Measurements from ENCODE around the gene VPS26B.
"Not testable (repeated sequence)": the region's sequence is repeated elsewhere in the genome, so short reads cannot be mapped to it uniquely, and the experiment has no call there.

VPS26B gene

GRCh38 chr11:134223836-134224709, at the start of gene VPS26B, which contains the start of gene NCAPD3:
VPS26B (plus strand) TSS chr11:134224671; CDS start chr11:134225123, 452 bp downstream.
NCAPD3 (minus strand) TSS chr11:134223967; CDS start chr11:134223926, 41 bp downstream.
- peak; percentile 95 to 96 for DNase-seq (ENCODE audit: low read depth in 2 of 2)

DNA sequence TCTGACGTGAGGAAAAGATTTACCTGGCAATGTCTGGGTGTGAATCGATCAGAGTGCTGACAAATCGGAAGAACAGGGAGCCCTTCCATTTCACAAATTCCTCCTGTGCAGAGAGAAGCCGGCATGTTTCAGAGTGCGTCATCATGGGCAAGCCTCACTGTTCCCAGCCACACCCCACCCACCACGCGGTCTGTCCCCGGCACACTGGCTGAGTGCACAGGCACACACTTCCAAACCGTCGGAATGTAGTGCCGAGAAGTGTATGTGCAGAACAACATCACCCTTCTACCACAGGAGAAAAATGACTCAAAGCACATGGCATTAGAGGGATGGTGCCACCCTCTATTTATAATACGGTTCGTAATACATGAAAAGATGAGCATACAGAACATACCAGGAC, 48.2 kb upstream of the VPS26B start:
- no peak for DNase-seq (ENCODE audit: low read depth in 2 of 2)

- DNase-seq (ENCODE audit: low read depth in 2 of 2) = no peak
Measured at GRCh38 chr11:134178032-134178674, 46.3 kb upstream of the VPS26B start.

- DNase-seq (ENCODE audit: low read depth in 2 of 2) = no peak
Measured at GRCh38 chr11:134181707-134182106, 42.8 kb upstream of the VPS26B start.

- not testable (repeated sequence) for DNase-seq (ENCODE audit: low read depth in 2 of 2)
Measured at GRCh38 chr11:134188092-134188491, 36.4 kb upstream of the VPS26B start.

GRCh38 chr11:134196756-134197155, 27.7 kb upstream of the VPS26B start:
- no peak for DNase-seq (ENCODE audit: low read depth in 2 of 2)

DNA sequence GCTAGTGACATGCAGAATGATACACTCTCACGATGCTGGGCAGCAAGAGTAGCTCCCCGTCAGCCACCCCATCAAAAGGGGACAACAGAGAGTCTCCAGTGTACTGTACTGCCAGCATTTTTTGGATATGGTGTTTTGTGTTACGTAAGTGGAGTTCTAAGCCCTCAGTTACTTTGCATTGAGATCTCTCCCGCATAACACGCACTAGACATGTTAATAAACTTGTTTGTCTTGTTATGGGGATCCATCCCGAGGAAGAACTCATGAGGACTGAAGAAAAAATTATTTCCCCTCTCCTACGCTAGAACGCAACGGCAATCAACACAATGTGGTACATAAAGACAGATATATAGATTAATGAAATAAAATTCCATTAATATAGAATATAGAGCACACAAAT, 24.9 kb upstream of the VPS26B start:
- no peak for DNase-seq (ENCODE audit: low read depth in 2 of 2)

DNA sequence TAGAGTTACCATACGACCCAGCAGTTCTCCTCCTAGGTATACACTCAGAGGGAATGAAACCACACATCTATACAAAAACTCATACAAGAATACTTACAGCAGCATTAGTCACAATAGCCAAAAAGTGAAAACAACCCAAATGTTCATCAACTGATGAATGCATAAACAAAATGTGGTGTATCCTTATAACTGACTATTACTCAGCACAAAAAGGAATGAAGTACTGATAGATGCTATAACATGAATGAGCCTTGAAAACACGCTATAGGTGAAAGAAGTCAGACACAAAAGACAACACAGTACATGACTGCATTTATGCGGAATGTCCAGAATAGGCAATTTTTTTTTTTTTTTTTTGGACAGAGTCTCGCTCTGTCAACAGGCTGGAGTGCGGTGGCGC, 23.8 kb upstream of the VPS26B start:
- DNase-seq (ENCODE audit: low read depth in 2 of 2) = no peak

GRCh38 chr11:134202661-134203060, 21.8 kb upstream of the VPS26B start:
- no peak for DNase-seq (ENCODE audit: low read depth in 2 of 2)

- no peak for DNase-seq (ENCODE audit: low read depth in 2 of 2)
Measured at GRCh38 chr11:134205729-134206128, 18.7 kb upstream of the VPS26B start.

DNA sequence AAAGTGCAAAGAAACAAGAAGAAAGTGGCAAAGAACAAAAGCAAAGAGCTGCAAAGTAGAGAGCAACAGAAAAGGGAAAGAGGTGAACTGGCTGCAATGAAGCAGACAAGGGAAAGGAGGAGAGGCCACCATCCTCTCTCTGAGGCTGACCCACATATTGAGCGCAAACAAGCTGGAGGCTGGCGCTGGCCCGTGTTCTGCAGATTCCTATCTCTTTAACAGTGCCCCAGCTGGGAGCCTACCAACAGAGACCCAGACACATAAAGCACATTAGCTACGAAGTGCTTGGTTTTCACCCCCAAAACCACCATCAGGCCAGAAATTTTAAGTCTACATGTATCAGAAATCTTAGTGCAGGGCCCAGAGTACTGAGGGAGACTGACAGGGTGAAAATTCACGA, 18.3 kb upstream of the VPS26B start:
- DNase-seq (ENCODE audit: low read depth in 2 of 2) = no peak

GRCh38 chr11:134207538-134208239, 16.8 kb upstream of the VPS26B start:
- DNase-seq (ENCODE audit: low read depth in 2 of 2) = peak; percentile 44 to 48

DNA sequence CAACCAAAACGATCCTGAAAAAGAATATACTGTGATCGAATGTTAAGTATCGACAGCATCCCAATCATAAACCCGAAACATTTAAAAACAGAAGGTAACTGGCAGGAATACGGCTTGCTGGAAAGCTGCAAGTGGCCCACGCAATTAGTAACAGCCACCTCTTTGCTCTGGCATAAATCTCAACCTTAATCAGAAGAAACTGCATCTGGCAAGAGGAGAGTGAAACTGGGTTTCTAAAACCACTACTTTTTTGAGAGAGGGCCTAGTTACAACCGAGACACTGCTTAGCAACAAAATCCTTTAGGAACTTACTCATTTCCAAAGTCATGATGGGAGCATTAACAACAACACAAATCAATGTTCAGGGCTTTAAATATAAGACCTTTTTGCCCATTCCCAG, 8.6 kb upstream of the VPS26B start:
- DNase-seq (ENCODE audit: low read depth in 2 of 2) = no peak

DNA sequence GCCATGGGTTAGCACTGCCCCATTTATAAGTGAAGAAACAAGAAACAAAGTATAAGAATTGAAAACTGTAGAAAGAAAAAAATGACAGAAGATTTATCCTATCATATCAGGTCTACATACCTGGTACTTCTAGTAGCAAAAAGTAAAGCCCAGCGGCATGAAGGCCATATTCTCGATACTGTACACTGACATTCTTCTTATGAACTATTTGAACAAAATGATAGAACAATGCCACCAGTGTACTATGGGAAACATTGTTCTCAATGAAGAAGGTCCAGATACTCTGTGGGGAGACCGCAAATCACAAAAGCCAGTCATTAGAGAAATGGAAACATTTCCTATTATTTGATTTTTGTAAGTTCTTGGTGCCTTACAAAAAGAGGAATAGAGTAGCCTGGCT, 7.7 kb upstream of the VPS26B start:
- no peak for DNase-seq (ENCODE audit: low read depth in 2 of 2)

DNA sequence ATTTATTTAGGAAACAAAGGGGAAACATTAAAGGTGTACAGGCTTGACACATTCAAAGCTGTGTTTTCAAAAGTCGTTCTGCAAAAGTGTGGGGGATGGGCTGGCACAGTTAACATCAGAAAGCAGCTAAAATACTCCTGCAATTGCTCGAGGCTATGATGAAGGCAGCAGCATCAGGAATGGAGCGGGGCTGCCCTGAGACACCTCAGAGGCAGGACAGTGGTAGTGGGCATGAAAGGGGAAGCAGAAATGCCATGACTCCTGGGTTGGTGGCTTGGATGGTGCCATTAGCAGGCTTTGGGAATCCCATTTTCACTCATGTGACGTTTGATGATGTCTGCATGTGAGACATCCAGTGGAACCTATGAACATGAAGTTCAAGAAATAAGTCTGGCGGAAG, 1.4 kb upstream of the VPS26B start:
- no peak for DNase-seq (ENCODE audit: low read depth in 2 of 2)

GRCh38 chr11:134224710-134225664, 516 bp downstream of the VPS26B start:
- peak; percentile 56 to 57 for DNase-seq (ENCODE audit: low read depth in 2 of 2)

DNA sequence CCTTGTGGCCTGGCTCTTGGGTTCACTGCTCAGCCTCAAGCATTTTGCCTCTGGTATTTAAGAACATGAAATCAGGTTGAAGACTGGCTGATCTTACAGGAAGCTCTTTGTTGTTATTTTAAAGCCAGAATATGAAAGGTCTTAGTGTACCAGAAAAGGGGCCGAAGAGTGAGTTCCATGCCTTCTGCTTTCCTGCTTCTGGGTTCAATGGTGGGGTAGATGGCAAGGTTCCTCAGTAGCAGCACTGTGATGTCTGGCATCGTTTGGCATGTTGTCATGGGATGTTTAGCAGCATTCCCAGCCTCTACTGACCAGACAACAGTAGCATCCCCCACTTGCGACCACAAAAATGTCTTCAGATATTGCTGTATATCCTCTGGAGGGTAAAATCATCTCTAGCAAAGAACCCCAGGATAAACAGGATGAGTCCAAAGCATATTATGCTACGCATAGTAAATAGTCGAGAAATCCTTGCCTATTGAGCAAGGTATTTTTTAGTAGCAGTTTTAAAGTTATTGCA, 2.4 kb downstream of the VPS26B start:
- no peak for DNase-seq (ENCODE audit: low read depth in 2 of 2)

- peak in 1 of 2 donors; percentile 26 for DNase-seq (ENCODE audit: low read depth in 2 of 2)
Measured at GRCh38 chr11:134228625-134229024, 4.2 kb downstream of the VPS26B start.

GRCh38 chr11:134229126-134229790, 4.8 kb downstream of the VPS26B start:
- DNase-seq (ENCODE audit: low read depth in 2 of 2) = no peak

DNA sequence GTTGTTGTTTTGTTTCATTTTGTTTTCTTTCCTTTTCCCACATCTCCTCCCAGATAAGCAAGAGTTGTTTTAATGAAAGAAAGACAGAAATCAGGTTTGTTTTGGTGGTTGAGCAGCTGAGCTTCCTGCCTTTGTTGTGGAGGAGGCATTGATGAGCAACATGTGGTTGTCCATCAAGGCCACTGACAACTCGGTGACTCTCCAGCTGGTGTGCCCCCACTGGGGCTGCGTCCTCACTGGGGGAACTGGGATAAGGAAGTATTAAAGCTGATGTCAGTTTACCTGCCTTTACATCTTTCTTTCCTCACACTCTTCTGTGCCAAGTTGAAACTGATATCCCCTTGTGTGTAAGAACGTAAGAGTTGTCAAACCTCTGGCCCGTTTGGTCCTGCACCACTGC, 5.9 kb downstream of the VPS26B start:
- DNase-seq (ENCODE audit: low read depth in 2 of 2) = no peak
